ENCODE measurements around the gene HRK. TPM values are rescaled to one million over a fixed set of nuclear protein-coding genes. Genes with fewer than 3 reads are reported as not detected.

Gene HRK
- total RNA-seq, 4 donors from 2014 or later: not detected

DNA sequence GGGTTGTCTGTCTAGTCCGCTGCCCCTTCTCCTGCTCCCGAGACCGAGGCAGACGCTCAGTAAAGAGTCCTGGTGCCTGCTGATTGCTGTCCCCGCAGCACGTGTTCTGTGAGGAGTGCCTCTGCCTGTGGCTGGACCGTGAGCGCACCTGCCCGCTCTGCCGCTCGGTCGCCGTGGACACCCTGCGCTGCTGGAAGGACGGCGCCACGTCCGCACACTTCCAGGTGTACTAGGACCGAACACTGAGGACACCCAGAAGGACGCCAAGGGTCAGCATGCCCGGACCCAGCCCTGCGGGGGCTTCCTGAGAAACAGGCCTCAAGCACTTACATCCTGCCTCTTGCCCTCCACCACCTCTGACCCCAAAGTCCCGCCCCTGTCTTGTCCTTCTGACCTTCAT lies 32.0 kb downstream of the HRK start:
- no peaks in the 10 kb centered on the region for H3K27me3 ChIP-seq
- H3K27ac ChIP-seq: no peak overlapping the region
- no peaks in the 10 kb centered on the region for H3K9me3 ChIP-seq
- H3K4me3 ChIP-seq: no peak overlapping the region
- no peak for DNase-seq
- TF ChIP-seq CTCF (IDR thresholded peaks at IDR 0.05) (no peak), POLR2A (IDR thresholded peaks at IDR 0.05) (no peak)
- H3K4me1 ChIP-seq: no peaks in the 10 kb centered on the region
- no peaks in the 10 kb centered on the region for H3K36me3 ChIP-seq

DNA sequence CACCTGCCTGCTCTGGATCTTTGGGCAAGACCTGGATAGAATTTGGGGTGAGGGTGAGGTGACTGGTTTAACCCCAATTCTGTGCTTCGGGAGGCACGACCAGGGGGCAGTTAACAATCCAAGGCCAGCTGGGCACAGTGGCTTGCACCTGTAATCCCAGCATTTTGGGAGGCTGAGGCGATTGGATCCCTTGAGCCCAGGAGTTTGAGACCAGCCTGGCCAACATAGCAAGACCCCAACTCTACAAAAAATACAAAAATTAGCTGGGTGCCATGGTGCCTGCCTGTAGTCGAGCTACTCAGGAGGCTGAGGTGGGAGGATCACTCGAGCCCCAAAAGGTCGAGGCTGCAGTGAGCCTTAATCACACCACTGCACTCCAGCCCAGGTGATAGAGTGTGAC lies 38.2 kb downstream of the HRK start:
- H3K27me3 ChIP-seq: no peaks in the 10 kb centered on the region
- no peaks in the 10 kb centered on the region for H3K4me1 ChIP-seq
- TF ChIP-seq POLR2A (IDR thresholded peaks at IDR 0.05) (no peak), CTCF (IDR thresholded peaks at IDR 0.05) (no peak)
- no peak overlapping the region for H3K4me3 ChIP-seq
- H3K36me3 ChIP-seq: no peaks in the 10 kb centered on the region
- H3K9me3 ChIP-seq: no peaks in the 10 kb centered on the region
- H3K27ac ChIP-seq: no peak overlapping the region
- DNase-seq: no peak

DNA sequence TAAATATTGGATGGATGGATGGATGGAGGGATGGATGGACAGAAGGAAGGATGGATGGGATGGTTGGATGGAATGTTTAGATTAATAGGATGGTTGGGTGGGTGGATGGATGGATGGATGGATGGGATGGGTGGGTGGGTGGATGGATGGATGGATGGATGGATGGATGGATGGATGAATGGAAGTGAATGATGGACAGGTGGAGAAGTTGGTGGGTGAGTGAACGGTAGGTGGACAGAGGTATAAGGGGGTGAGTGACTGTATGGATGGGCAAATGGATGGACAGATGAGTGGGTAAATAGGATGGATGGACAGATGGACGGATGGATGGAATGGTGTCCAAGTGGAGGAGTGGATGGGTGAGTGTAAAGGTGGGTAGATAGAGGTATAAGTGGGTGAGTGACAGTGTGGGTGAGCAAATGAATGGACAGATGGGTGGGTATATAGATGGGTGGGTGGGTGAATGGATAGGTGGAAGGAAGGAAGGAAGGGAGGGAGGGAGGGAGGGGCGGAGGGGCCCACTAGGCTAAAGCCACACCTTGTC lies 41.9 kb downstream of the HRK start:
- no peak for DNase-seq
- no peak overlapping the region for H3K4me3 ChIP-seq
- no peak for TF ChIP-seq CTCF (IDR thresholded peaks at IDR 0.05)
- TF ChIP-seq POLR2A (IDR thresholded peaks at IDR 0.05): no peak
- H3K27me3 ChIP-seq: no peaks in the 10 kb centered on the region
- no peaks in the 10 kb centered on the region for H3K4me1 ChIP-seq
- no peaks in the 10 kb centered on the region for H3K9me3 ChIP-seq
- H3K36me3 ChIP-seq: no peaks in the 10 kb centered on the region
- H3K27ac ChIP-seq: no peak overlapping the region

DNA sequence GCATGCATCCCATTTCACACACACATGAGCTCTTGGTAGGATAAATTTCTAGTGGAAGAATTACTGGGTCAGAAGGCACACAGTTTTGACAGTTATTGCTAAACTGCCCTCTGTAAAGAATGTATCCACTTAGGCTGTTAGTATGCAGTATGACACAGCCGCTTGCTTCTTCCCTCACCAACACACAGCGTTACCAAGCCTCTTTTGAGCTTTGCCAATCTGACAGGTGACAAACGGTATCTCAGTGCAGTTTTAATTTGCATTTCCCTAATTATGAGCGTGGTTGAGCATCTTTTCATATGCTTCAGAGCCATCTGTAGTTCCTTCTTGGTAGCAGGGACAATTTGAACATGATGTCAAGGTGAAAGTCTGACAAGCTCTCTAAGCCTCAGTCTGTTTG lies 42.9 kb downstream of the HRK start:
- H3K4me1 ChIP-seq: no peaks in the 10 kb centered on the region

DNA sequence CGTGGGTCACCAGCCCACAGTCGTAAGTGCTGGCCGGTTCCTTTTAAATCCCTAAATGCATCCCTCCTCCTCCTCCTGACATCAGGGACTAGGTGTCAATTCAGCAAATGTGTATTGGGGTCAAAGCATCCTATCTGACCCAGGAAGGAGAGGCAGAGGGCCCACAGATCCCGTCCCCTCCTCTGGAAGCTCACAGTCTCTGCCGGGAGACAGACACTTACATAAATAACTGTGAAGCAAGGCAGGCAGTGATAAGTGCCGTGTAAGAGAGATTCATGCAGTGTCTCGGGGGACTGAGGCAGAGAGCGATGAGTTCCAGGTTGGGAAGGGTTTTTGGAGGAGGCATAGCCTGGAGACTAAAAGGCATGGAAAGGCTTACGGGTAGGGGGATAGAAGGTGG lies 44.1 kb downstream of the HRK start:
- Histone ChIP-seq H3K4me1 (no peaks in the 10 kb centered on the region), H3K4me3 (no peak overlapping the region), H3K27me3 (no peaks in the 10 kb centered on the region), H3K9me3 (no peaks in the 10 kb centered on the region), H3K27ac (no peak overlapping the region), H3K36me3 (no peaks in the 10 kb centered on the region)
- DNase-seq: no peak
- TF ChIP-seq POLR2A (IDR thresholded peaks at IDR 0.05) (no peak), CTCF (IDR thresholded peaks at IDR 0.05) (no peak)

More for the DNA sequence above, 42.9 kb downstream of the HRK start:
- no peak for TF ChIP-seq CTCF (IDR thresholded peaks at IDR 0.05)
- TF ChIP-seq POLR2A (IDR thresholded peaks at IDR 0.05): no peak
- H3K36me3 ChIP-seq: no peaks in the 10 kb centered on the region
- no peak overlapping the region for H3K4me3 ChIP-seq
- no peaks in the 10 kb centered on the region for H3K27me3 ChIP-seq
- H3K27ac ChIP-seq: no peak overlapping the region
- H3K9me3 ChIP-seq: no peaks in the 10 kb centered on the region
- no peak for DNase-seq

GRCh38 chr12:116835484-116835883 lies 45.8 kb downstream of the HRK start:
- Histone ChIP-seq H3K9me3 (no peaks in the 10 kb centered on the region), H3K27ac (no peak overlapping the region), H3K4me3 (no peak overlapping the region), H3K27me3 (no peaks in the 10 kb centered on the region), H3K4me1 (no peaks in the 10 kb centered on the region), H3K36me3 (no peaks in the 10 kb centered on the region)
- TF ChIP-seq CTCF (IDR thresholded peaks at IDR 0.05) (no peak), POLR2A (IDR thresholded peaks at IDR 0.05) (no peak)
- no peak for DNase-seq

Data from Peyer's patch (tissue), 4 donors.